Skin epidermis (tissue), 12 donors: ENCODE results near the gene ATP6V1G1.

Experiments
- H3K27ac ChIP-seq, 21 experiments: fragments of 200-600 bp; sonication (generic) in 11 of 21; one replicate each; pipeline ENCODE4 v1.5.0; 2020; ENCODE audit warnings: mild to moderate bottlenecking in 3 of 21, inconsistent platforms in 2 of 21, moderate library complexity in 2 of 21
- H3K4me3 ChIP-seq, 7 experiments: fragments of 200-600 bp; sonication (generic) in 2 of 7; one replicate each; pipeline ENCODE4 v1.5.0; 2020; ENCODE audit warnings: inconsistent platforms in 2 of 7, mild to moderate bottlenecking in 2 of 7, moderate library complexity in 1 of 7

The ATP6V1G1 gene

DNA sequence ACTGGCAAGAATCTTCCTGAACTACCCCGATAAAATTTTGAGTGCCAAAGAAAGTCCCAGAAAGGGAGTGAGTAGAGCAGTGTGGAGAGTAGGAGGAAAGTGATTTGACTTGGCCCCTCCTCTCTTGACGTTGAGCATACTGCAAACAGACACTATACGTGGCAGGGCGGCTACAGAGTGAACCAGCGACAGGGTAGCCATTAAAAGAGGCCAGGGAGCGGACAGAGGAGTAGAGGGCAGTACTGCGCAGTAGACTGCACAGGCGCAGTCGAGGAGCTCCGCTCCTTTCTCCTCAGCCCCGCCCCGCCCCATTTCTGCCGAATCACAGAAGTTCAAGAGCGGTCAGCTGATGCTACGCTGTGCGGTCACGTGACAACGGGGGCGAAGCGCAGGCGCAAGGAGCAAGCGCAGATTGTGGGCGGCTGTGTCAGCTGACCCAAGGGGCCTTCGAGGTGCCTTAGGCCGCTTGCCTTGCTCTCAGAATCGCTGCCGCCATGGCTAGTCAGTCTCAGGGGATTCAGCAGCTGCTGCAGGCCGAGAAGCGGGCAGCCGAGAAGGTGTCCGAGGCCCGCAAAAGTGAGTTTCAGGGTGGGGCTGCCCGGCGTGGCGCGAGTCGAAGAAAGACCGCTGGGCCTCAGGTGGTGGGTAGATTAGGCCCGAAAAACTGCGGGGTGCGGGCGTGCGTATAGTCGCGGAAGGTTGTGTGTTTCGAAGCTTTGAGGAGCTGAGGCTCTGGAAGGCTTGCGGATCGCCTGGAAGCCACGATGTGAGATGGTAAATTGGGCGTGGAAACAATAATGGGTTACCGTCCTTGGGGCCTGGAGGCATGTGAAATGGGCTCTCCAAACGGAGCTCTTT, at the start of gene ATP6V1G1:
Gene ATP6V1G1 (plus strand): TSS at position 425 of the 858 bp plus-strand sequence. CDS start 70 bp downstream, at position 495.
- peak within 1 kb of the TSS; percentile 87 to 99 (median 96) for H3K27ac ChIP-seq
- peak within 1 kb of the TSS; percentile 60 to 93 (median 71) for H3K4me3 ChIP-seq

GRCh38 chr9:114538241-114538640, 49.3 kb upstream of the ATP6V1G1 start:
- H3K27ac ChIP-seq, result no peak overlapping the region
- no peak overlapping the region for H3K4me3 ChIP-seq

DNA sequence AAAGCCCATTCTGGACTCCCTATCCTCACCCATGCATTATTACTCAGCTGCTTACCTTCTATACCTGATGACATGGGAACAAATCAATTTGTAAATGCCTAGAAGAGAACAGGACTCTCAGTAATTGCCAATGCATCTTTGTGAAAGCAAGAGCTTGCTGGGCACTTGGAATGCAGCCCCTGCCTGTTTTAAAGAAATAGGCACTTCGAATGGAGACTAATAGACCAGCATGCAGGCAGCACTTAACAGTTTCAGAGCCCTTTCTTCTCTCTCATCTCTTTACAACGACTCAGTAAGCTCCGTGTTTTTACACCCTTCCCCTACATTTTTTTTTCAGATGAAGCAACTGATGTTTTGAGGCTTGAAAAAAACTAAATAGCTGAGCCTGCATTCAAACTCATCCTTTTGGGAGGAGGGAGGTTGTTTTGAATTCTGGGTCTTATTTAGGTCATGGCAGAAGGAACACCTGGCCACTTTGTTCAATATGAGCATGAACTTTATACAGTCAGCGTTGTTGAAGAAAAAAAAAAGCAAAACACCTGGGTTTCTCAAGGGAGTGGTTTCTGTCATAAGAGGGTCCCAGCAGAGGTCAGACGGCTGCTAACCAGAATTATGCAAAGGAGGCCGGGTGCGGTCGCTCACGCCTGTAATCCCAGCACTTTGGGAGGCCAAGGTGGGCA, 47.7 kb upstream of the ATP6V1G1 start:
- Histone ChIP-seq H3K4me3 (no peak overlapping the region), H3K27ac (no peak overlapping the region)

DNA sequence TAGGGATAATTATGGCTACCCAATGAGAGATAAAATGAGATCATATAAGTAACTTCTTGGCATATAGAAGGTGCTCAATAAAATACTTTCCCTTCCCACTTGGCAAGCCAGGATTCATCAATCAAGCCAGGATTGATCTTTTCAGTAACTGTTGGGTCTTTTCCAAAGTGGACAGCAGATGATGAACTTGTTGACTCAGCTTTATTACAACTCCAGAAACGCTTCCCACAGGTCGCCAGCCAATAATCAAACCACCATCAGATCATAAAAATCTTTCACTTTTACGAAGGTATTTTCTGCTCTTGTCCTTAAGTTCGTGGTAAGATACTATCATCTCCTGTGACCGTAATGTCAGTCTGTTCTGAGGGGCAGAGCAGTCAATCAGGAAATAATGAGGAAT, 42.5 kb upstream of the ATP6V1G1 start:
- Histone ChIP-seq H3K4me3 (no peak overlapping the region), H3K27ac (no peak overlapping the region)

GRCh38 chr9:114546851-114547250, 40.7 kb upstream of the ATP6V1G1 start:
- Histone ChIP-seq H3K27ac (no peak overlapping the region), H3K4me3 (no peak overlapping the region)

- no peak overlapping the region for H3K4me3 ChIP-seq
- no peak overlapping the region for H3K27ac ChIP-seq
These were observed 37.8 kb upstream of the ATP6V1G1 start for GRCh38 chr9:114549697-114550330.

- H3K27ac ChIP-seq, result peak overlapping the region in 8 of 21 experiments; percentile 20 to 67 (median 48)
These were observed 35.6 kb upstream of the ATP6V1G1 start for GRCh38 chr9:114551750-114552685.

GRCh38 chr9:114552706-114553105, 34.9 kb upstream of the ATP6V1G1 start:
- no peak overlapping the region for H3K4me3 ChIP-seq
- H3K27ac ChIP-seq, result peak overlapping the region in 5 of 21 experiments; percentile 20 to 67 (median 56)

More at GRCh38 chr9:114551750-114552685, 35.6 kb upstream of the ATP6V1G1 start:
- H3K4me3 ChIP-seq, result no peak overlapping the region

DNA sequence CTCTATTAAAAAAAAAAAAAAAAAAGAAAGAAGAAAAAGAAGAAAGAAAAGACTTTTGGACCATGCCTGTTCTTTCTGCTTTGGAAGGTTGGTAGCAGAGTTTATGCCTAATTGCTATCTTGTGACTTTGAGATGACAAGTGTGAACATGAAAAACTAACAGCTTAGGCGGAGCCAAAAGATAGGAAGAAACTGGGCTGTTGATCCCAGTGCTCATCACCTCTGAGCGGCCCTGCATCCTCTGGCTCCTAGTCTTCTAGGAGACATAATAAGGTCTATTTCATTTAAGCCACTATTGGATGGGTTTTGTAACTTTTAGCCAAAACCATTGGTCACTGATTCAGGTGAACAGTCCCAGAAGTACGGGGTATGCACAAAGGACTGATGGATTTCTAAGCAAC, 34.4 kb upstream of the ATP6V1G1 start:
- Histone ChIP-seq H3K27ac (no peak overlapping the region), H3K4me3 (no peak overlapping the region)

- no peak overlapping the region for H3K27ac ChIP-seq
- no peak overlapping the region for H3K4me3 ChIP-seq
These were observed 31.9 kb upstream of the ATP6V1G1 start for GRCh38 chr9:114555696-114556095.

GRCh38 chr9:114558027-114558675, 29.4 kb upstream of the ATP6V1G1 start:
- H3K27ac ChIP-seq, result no peak overlapping the region
- no peak overlapping the region for H3K4me3 ChIP-seq

DNA sequence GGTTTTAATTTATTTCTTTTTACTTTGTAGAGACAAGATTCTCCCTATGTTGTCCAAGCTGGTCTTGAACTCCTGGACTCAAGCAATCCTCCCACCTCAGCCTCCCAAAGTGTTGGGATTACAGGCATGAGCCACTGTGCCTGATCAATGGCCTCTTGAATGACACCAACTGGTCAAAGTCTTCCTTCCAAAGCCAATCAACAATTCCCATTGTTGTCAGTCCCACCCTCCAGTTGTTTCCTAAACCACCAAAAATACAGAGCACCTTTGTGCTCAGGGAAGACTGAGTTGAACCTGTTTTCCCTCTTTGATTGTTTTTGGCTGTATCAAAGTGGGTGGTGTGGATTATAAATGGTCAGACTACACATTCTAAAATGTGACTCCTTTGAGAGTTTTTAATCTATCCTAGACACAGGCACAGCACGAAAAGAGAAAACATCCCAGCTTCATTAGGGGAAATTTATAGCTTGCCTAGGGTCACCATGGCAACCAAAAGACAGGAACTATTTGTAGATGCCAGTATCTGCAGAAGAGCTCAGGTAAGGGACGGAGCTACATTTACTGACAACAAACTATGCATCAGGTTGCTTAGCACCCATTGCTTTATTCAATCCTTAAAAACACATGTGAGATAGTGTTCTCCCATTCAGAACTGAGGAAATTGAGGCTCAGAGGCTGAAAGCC, 27.6 kb upstream of the ATP6V1G1 start:
- Histone ChIP-seq H3K27ac (no peak overlapping the region), H3K4me3 (no peak overlapping the region)

DNA sequence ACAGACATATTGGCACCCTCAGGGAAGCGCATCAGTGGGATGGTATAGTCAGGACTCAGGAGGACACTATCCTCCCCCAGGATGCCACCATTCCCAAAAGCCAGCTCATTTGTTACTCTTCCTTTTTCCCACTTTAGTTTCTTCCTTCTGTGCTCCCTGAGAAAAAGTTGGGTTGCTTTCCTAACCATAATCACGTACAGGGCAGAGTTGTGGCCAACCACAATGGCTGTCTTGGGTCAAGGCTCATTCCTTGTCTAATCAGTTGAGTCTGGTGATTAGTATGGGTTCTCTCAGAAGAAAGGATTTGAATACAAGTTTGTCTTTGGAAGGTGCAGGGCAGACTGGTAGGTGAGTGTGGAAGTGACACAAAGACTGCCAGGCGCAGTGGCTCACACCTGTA, 26.6 kb upstream of the ATP6V1G1 start:
- Histone ChIP-seq H3K4me3 (no peak overlapping the region), H3K27ac (no peak overlapping the region)

GRCh38 chr9:114561771-114562170, 25.8 kb upstream of the ATP6V1G1 start:
- H3K27ac ChIP-seq, result no peak overlapping the region
- H3K4me3 ChIP-seq, result no peak overlapping the region

GRCh38 chr9:114565204-114565603, 22.4 kb upstream of the ATP6V1G1 start:
- Histone ChIP-seq H3K4me3 (no peak overlapping the region), H3K27ac (no peak overlapping the region)

GRCh38 chr9:114570742-114571141, 16.8 kb upstream of the ATP6V1G1 start:
- Histone ChIP-seq H3K27ac (no peak overlapping the region), H3K4me3 (no peak overlapping the region)

DNA sequence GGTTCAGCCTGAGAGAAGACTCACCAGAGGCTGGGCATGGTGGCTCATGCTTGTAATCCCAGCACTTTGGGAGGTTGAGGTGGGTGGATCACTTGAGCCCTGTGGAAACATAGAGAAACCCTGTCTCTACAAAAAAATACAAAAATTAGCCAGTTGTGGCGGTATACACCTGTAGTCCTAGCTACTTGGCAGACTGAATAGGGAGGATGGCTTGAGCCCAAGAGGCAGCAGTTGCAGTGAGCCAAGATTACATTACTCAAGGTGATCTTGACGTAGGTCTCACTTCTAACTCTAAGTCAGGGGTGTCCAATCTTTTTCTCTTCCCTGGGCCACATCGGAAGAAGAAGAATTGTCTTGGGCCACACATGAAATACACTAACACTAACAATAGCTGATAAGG, 16.2 kb upstream of the ATP6V1G1 start:
- no peak overlapping the region for H3K27ac ChIP-seq
- H3K4me3 ChIP-seq, result no peak overlapping the region

GRCh38 chr9:114572199-114572598, 15.4 kb upstream of the ATP6V1G1 start:
- Histone ChIP-seq H3K4me3 (no peak overlapping the region), H3K27ac (no peak overlapping the region)
